H1 (cell line): ENCODE results near the gene MBLAC1. TPM values are rescaled to one million over a fixed set of nuclear protein-coding genes. Genes with fewer than 3 reads are reported as not detected.
A peak's percentile ranks its signal among the peaks of the same experiment; 100 is the strongest.

Source experiments
- CTCF ChIA-PET: fragments of 300-600 bp; sonication (Branson Sonifier 250); formaldehyde crosslinking; loops from one replicate; lab custom pipeline; 2021; ENCODE audit not compliant: partially characterized antibody; lab: Charles Lee
- POLR2A ChIA-PET: fragments of 300-600 bp; sonication (Branson Sonifier 250); formaldehyde crosslinking; loops from one replicate; lab custom pipeline; 2021; ENCODE audit warnings: inconsistent platforms; ENCODE audit not compliant: partially characterized antibody; lab: Charles Lee
- DNase-seq, 2 experiments: peaks; one replicate each; pipeline versions ENCODE4 v3.0.0 to v3.0.0-alpha.2; 2010 to 2022; ENCODE audit warnings: low spot score in 2 of 2, low read depth in 1 of 2, mixed read lengths in 1 of 2
- FAIRE-seq: peaks from 2 replicates; lab custom pipeline; 2011; peaks lifted over from hg19 to GRCh38; lab: Jason Lieb, UNC
- H2AFZ ChIP-seq: 2 replicates; pipeline ENCODE4 v1.8.1; 2012; ENCODE audit warnings: low read length, inconsistent platforms
- H2AK5ac ChIP-seq: 2 replicates; pipeline ENCODE4 v1.6.1; 2013; ENCODE audit warnings: low read depth, low read length
- H2BK120ac ChIP-seq: replicated peaks from 2 replicates; pipeline ENCODE3; 2013; ENCODE audit warnings: low read depth, low read length, inconsistent platforms
- H2BK12ac ChIP-seq: 2 replicates; pipeline ENCODE4 v1.6.1; 2013; ENCODE audit warnings: low read depth, low read length
- H2BK15ac ChIP-seq: 2 replicates; pipeline ENCODE4 v1.6.1; 2013; ENCODE audit warnings: low read length
- H2BK20ac ChIP-seq: 2 replicates; pipeline ENCODE4 v1.6.1; 2013; ENCODE audit warnings: low read length
- H2BK5ac ChIP-seq: 2 replicates; pipeline ENCODE4 v1.6.1; 2013; ENCODE audit warnings: low read depth, low read length
- H3K14ac ChIP-seq: 2 replicates; pipeline ENCODE4 v1.6.1; 2013; ENCODE audit warnings: inconsistent platforms; ENCODE audit not compliant: insufficient read length
- H3K18ac ChIP-seq: 2 replicates; pipeline ENCODE4 v1.6.1; 2013; ENCODE audit warnings: low read length; ENCODE audit errors: extremely low read depth
- H3K23ac ChIP-seq: 2 replicates; pipeline ENCODE4 v1.6.1; 2013; ENCODE audit warnings: inconsistent platforms; ENCODE audit not compliant: insufficient read length
- H3K23me2 ChIP-seq: 2 replicates; pipeline ENCODE4 v1.6.1; 2013; ENCODE audit warnings: low read depth, low read length
- H3K27ac ChIP-seq: 2 replicates; pipeline ENCODE4 v1.6.1; 2011; ENCODE audit warnings: low read depth, low read length, inconsistent platforms
- H3K27me3 ChIP-seq, 4 experiments: replicated peaks in 1 of 4; 1 replicate in 1 of 4; 2 replicates in 3 of 4; pipeline versions ENCODE4 v1.6.1 to v1.8.1; 2011 to 2013; ENCODE audit warnings: low read length in 3 of 4, mild to moderate bottlenecking in 3 of 4, inconsistent platforms in 2 of 4, mixed read lengths in 2 of 4, moderate library complexity in 1 of 4; ENCODE audit not compliant: control insufficient read depth in 3 of 4, insufficient read depth in 3 of 4; ENCODE audit errors: extremely low read depth in 1 of 4
- H3K36me3 ChIP-seq, 4 experiments: 2 replicates each; pipeline versions ENCODE4 v1.6.1 to v1.8.1; 2011 to 2013; ENCODE audit warnings: mild to moderate bottlenecking in 4 of 4, low read length in 3 of 4, moderate library complexity in 2 of 4, control low read depth in 1 of 4, inconsistent platforms in 1 of 4; ENCODE audit not compliant: insufficient read depth in 4 of 4, control insufficient read depth in 2 of 4
- H3K4ac ChIP-seq: replicated peaks from 2 replicates; pipeline ENCODE3; 2013; ENCODE audit warnings: low read length, low read depth, mixed read lengths, inconsistent platforms; ENCODE audit not compliant: insufficient read length
- H3K4me1 ChIP-seq, 4 experiments: replicated peaks in 1 of 4; 1 replicate in 1 of 4; 2 replicates in 3 of 4; pipeline versions ENCODE4 v1.6.1 to v1.8.1; 2011 to 2013; ENCODE audit warnings: low read length in 3 of 4, inconsistent platforms in 2 of 4, mixed read lengths in 1 of 4; ENCODE audit not compliant: insufficient read depth in 4 of 4, control insufficient read depth in 3 of 4
- H3K4me2 ChIP-seq, 2 experiments: 2 replicates each; pipeline versions ENCODE4 v1.6.1 to v1.8.1; 2011 to 2013; ENCODE audit warnings: low read depth in 2 of 2, low read length in 2 of 2, control low read depth in 1 of 2, inconsistent platforms in 1 of 2, mild to moderate bottlenecking in 1 of 2; ENCODE audit not compliant: insufficient read depth in 1 of 2
- H3K4me3 ChIP-seq, 4 experiments: fragments of 200-600, 300-600 bp in 1 of 4; sonication (generic), shearing (Covaris generic), sonication (Bioruptor Twin) in 1 of 4; 2 replicates each; pipeline versions ENCODE4 v1.5.1 to v1.8.1; 2011 to 2016; ENCODE audit warnings: low read length in 4 of 4, low read depth in 3 of 4, control low read depth in 2 of 4, inconsistent platforms in 2 of 4, mild to moderate bottlenecking in 2 of 4, mixed read lengths in 1 of 4, moderate library complexity in 1 of 4; ENCODE audit not compliant: insufficient read depth in 2 of 4; ENCODE audit errors: extremely low read depth in 1 of 4
- H3K56ac ChIP-seq: replicated peaks from 2 replicates; pipeline ENCODE3; 2013; ENCODE audit warnings: low read depth, mild to moderate bottlenecking, mixed read lengths, low read length, inconsistent platforms; ENCODE audit not compliant: insufficient read length
- H3K79me1 ChIP-seq: 2 replicates; pipeline ENCODE4 v1.6.1; 2013; ENCODE audit warnings: low read depth, low read length, control low read depth
- H3K79me2 ChIP-seq, 2 experiments: 2 replicates each; pipeline versions ENCODE4 v1.6.1 to v1.8.1; 2012 to 2013; ENCODE audit warnings: low read length in 2 of 2, mild to moderate bottlenecking in 2 of 2, inconsistent platforms in 1 of 2; ENCODE audit not compliant: insufficient read depth in 2 of 2, control insufficient read depth in 1 of 2
- H3K9ac ChIP-seq, 4 experiments: replicated peaks in 1 of 4; 1 replicate in 1 of 4; 2 replicates in 3 of 4; pipeline versions ENCODE4 v1.6.1 to v1.8.1; 2011 to 2013; ENCODE audit warnings: low read depth in 3 of 4, low read length in 3 of 4, control low read depth in 2 of 4, mild to moderate bottlenecking in 2 of 4, moderate library complexity in 2 of 4, inconsistent platforms in 1 of 4; ENCODE audit errors: extremely low read depth in 1 of 4
- H3K9me3 ChIP-seq, 2 experiments: 2 replicates each; pipeline versions ENCODE4 v1.6.1 to v1.8.1; 2012 to 2013; ENCODE audit warnings: mild to moderate bottlenecking in 2 of 2, moderate library complexity in 2 of 2, control low read depth in 1 of 2, inconsistent platforms in 1 of 2, low read depth in 1 of 2, low read length in 1 of 2, mixed read lengths in 1 of 2; ENCODE audit not compliant: insufficient read depth in 2 of 2
- H4K20me1 ChIP-seq, 2 experiments: replicated peaks in 1 of 2; 2 replicates each; pipeline versions ENCODE3 to v1.8.1; 2011 to 2013; ENCODE audit warnings: inconsistent platforms in 2 of 2, low read length in 2 of 2, mild to moderate bottlenecking in 1 of 2; ENCODE audit not compliant: insufficient read depth in 2 of 2, control insufficient read depth in 1 of 2
- H4K5ac ChIP-seq: 2 replicates; pipeline ENCODE4 v1.6.1; 2013; ENCODE audit warnings: low read length, low read depth, mixed read lengths, inconsistent platforms; ENCODE audit not compliant: insufficient read length
- H4K8ac ChIP-seq: 2 replicates; pipeline ENCODE4 v1.8.0; 2013; ENCODE audit warnings: mild to moderate bottlenecking, moderate library complexity, low read length, inconsistent platforms; ENCODE audit not compliant: insufficient read depth; ENCODE audit errors: extremely low read depth
- H4K91ac ChIP-seq: replicated peaks from 2 replicates; pipeline ENCODE3; 2013; ENCODE audit warnings: low read length, mixed read lengths, inconsistent platforms; ENCODE audit not compliant: insufficient read length
- HDAC6 ChIP-seq: IDR thresholded peaks from one replicate; pipeline ENCODE4 v1.7.1; 2012; ENCODE audit warnings: low read depth, mild to moderate bottlenecking, inconsistent platforms, low read length, moderate library complexity
- JUN ChIP-seq: IDR thresholded peaks from 2 replicates; pipeline ENCODE4 v1.6.1; 2011; ENCODE audit warnings: low read depth, mild to moderate bottlenecking, improper control_type of control experiment, low read length
- KDM1A ChIP-seq: fragments of 200-600, 300-600 bp; sonication (generic); IDR thresholded peaks from 2 replicates; pipeline ENCODE4 v1.7.1; 2016; ENCODE audit warnings: mild to moderate bottlenecking, low read length, borderline replicate concordance
- POU5F1 ChIP-seq: IDR thresholded peaks from 2 replicates; pipeline ENCODE4 v1.6.1; 2011; ENCODE audit warnings: low read depth, mild to moderate bottlenecking, low read length, moderate library complexity
- RNF2 ChIP-seq: fragments of 200-900, 300-1000 bp; sonication (generic); IDR thresholded peaks from 2 replicates; pipeline ENCODE4 v1.7.1; 2016; ENCODE audit warnings: borderline replicate concordance, low read depth, mild to moderate bottlenecking, antibody characterized with exemption, low read length; ENCODE audit not compliant: poor library complexity, severe bottlenecking; ENCODE audit errors: missing control alignments
- SIX5 ChIP-seq: IDR thresholded peaks from 2 replicates; pipeline ENCODE4 v1.6.1; 2011; ENCODE audit warnings: mild to moderate bottlenecking, low read depth, low read length
- WGBS, 2 experiments: shearing (Covaris generic) in 1 of 2; methylation state at CpG; one replicate each; pipeline versions ENCODE4 v1.1.6 to v1.1.7; 2013 to 2015; ENCODE audit warnings: low lambda C conversion rate in 2 of 2, mixed read lengths in 2 of 2, inconsistent platforms in 1 of 2, low coverage in 1 of 2, missing lambda C conversion rate in 1 of 2; ENCODE audit not compliant: insufficient replicate concordance in 2 of 2, insufficient coverage in 1 of 2, insufficient read length in 1 of 2; ENCODE audit errors: extremely low coverage in 1 of 2, missing lambda C conversion rate in 1 of 2; 5-methylcytosine and 5-hydroxymethylcytosine counted together
- long read RNA-seq, 2 experiments: library from RNA in 1 of 2; library from capped mRNA in 1 of 2; stranded (forward); transcript quantifications; one replicate each; pipeline ENCODE4 v2.0.0, GENCODE V29; 2021; ENCODE audit warnings: inconsistent platforms in 1 of 2
- polyA minus RNA-seq, 3 experiments: library from RNA; depleted of rRNA, polyadenylated mRNA; stranded (reverse); fragments of >200 nt; gene quantifications; 1 replicate in 2 of 3; 2 replicates in 1 of 3; pipeline ENCODE4 v1.2.3, GENCODE V29; 2011
- polyA plus RNA-seq, 7 experiments: library from polyadenylated mRNA; depleted of rRNA in 3 of 7; stranded (reverse) in 5 of 7; unstranded in 2 of 7; fragments of >200 nt in 5 of 7; fragments of 200-250 nt in 2 of 7; gene quantifications; 1 replicate in 5 of 7; 2 replicates in 1 of 7; 4 replicates in 1 of 7; pipeline versions ENCODE4 v1.2.1 to v1.2.3, GENCODE V29; 2011 to 2013; ENCODE audit warnings: missing spikeins in 2 of 7, mixed read lengths in 2 of 7
- total RNA-seq: library from RNA; stranded (reverse); fragmentation: NEBNext Ultra II Directional; extraction: Animal tissue kit (Norgen Biotek cat#: 25700); gene quantifications from 2 replicates; pipeline ENCODE4 v1.2.1, GENCODE V29; 2021

Gene MBLAC1, protein sequence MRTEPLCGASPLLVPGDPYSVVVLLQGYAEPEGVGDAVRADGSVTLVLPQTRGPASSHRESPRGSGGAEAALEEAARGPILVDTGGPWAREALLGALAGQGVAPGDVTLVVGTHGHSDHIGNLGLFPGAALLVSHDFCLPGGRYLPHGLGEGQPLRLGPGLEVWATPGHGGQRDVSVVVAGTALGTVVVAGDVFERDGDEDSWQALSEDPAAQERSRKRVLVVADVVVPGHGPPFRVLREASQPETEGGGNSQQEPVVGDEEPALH
- total RNA-seq, result 1.7 TPM in 2 replicates
- 1.00 and 1.2 TPM in 2 replicates for polyA plus RNA-seq (2011; rRNA removed)
- polyA plus RNA-seq (2011; cell fraction: cytosol; rRNA removed), result 1.5 TPM
- polyA plus RNA-seq (2011; cell fraction: nucleus; rRNA removed), result 1.4 TPM
- 0.39 to 1.6 TPM (median 1.1 TPM) in 4 replicates for polyA plus RNA-seq (2012, experiment 1 of 2)
- polyA plus RNA-seq (2012, experiment 2 of 2), result 0.67 TPM
- 1.3 TPM for polyA plus RNA-seq (2013, experiment 1 of 2)
- polyA plus RNA-seq (2013, experiment 2 of 2), result 1.3 TPM
- 0.10 and 0.57 TPM in 2 replicates for polyA minus RNA-seq (2011; rRNA and poly(A)+ RNA removed)
- not detected for polyA minus RNA-seq (2011; cell fraction: cytosol; rRNA and poly(A)+ RNA removed)
- polyA minus RNA-seq (2011; cell fraction: nucleus; rRNA and poly(A)+ RNA removed), result 1.5 TPM
- long read RNA-seq, experiment 1, partial matches to known transcripts, result 0 of 3 reads
- long read RNA-seq, experiment 1, other reads (novel, unspliced or antisense), result 3 of 3 reads
- long read RNA-seq, experiment 2, result 0 reads

DNA sequence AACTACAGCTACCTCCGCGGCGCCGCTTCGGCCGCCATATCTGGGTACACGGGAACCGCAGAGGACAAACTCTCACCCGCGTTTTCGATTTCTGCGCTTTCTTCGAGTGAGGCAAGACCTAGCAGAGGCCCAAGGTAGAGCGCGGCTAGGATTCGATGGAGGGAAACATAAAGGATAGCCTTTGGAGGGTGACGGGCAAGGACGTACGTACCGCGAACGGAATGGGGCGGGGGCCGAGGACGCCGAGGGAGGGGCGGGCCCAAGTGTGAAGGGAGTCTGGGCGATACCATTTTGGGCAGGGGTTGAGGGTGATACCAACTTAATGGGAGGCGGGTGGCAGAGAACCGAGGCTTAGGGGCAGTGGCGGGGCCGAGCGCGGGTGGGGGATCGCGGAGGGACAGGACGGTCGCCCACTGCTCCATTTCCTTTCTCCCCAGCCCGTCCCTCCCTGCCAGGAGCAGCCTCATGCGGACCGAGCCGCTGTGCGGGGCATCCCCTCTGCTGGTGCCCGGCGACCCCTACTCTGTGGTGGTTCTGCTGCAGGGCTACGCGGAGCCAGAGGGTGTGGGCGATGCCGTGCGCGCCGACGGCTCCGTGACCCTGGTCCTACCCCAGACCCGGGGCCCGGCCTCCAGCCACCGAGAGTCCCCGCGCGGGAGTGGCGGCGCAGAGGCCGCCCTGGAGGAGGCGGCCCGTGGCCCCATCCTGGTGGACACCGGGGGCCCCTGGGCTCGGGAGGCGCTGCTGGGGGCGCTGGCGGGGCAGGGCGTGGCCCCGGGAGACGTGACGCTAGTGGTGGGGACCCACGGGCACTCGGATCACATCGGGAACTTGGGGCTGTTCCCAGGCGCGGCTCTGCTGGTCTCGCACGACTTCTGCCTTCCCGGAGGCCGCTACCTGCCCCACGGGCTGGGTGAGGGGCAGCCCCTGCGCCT is at the start of gene MBLAC1:
Gene MBLAC1 (plus strand): TSS at position 37 of the 935 bp plus-strand sequence. CDS start 429 bp downstream, at position 466.
- Histone ChIP-seq H2BK5ac (peak within 1 kb of the TSS; percentile 98), H3K4ac (peak within 1 kb of the TSS; percentile 91), H2AK5ac (no peak within 1 kb of the TSS), H2BK120ac (peak within 1 kb of the TSS; percentile 78), H2BK20ac (no peak within 1 kb of the TSS), H3K9me3 (no peaks in the 10 kb centered on the region), H3K18ac (peak within 1 kb of the TSS; percentile 99), H4K20me1 (no peaks in the 10 kb centered on the region), H3K27me3 (peaks cover 0 to 11% (median 0%) of the 10 kb centered on the region in 4 experiments; a peak in 2 of 7 replicates), H3K36me3 (no peaks in the 10 kb centered on the region), H3K79me2 (no peaks in the 10 kb centered on the region; a peak in 1 of 4 replicates), H4K5ac (peak within 1 kb of the TSS; percentile 96), H3K23ac (no peak within 1 kb of the TSS), H3K79me1 (no peaks in the 10 kb centered on the region), H3K56ac (peak within 1 kb of the TSS; percentile 97), H4K8ac (peak within 1 kb of the TSS; percentile 73), H3K23me2 (peaks cover 8% of the 10 kb centered on the region; the same call in 1 of the 2 replicates), H3K4me2 (peak within 1 kb of the TSS; percentile 74 to 90), H3K9ac (peak within 1 kb of the TSS; percentile 77 to 93 (median 91)), H2BK12ac (peak within 1 kb of the TSS; percentile 95; the same call in 1 of the 2 replicates), H4K91ac (peak within 1 kb of the TSS; percentile 98), H2AFZ (peak within 1 kb of the TSS; percentile 72; the same call in 1 of the 2 replicates), H3K14ac (no peak within 1 kb of the TSS), H3K27ac (peak within 1 kb of the TSS; percentile 90), H2BK15ac (peak within 1 kb of the TSS; percentile 40; the same call in 1 of the 2 replicates), H3K4me1 (peaks cover 0 to 8% (median 0%) of the 10 kb centered on the region in 4 experiments; a peak in 1 of 7 replicates), H3K4me3 (peak within 1 kb of the TSS; percentile 84 to 90 (median 88))
- WGBS, 2 experiments, result 3% methylated on average over 62 of the region's 85 CpGs; no CpG with 5 or more reads in 1 of the 2 experiments
- FAIRE-seq (no peak), DNase-seq (peak in 1 of 2 experiments; percentile 94)
- POLR2A ChIA-PET, result interaction anchor here (0.6 to 19.1 kb wide), 29 partner anchors 9 to 302 kb away, joined by 3 to 414 read pairs (median 4); partner anchors contain the start of genes AP4M1, COPS6, GAL3ST4 and GPC2
- CTCF ChIA-PET, result interaction anchor here (0.7 to 9.0 kb wide), 8 partner anchors 14 to 442 kb away, joined by 3 to 108 read pairs (median 6); partner anchors contain the start of genes AP4M1, GAL3ST4, LAMTOR4 and MCM7
- TF ChIP-seq SIX5 (peak; percentile 26; the same call in 1 of the 2 replicates), JUN (no peak), HDAC6 (no peak), POU5F1 (no peak), KDM1A (0 out of 2 replicates have a peak, but pooled peaks have one; percentile 7), RNF2 (no peak)
